GM19438 (cell line): ENCODE data around the gene SLC15A5.

Experiments
- ATAC-seq: cut with Tn5 transposase; IDR thresholded peaks from one replicate; pipeline ENCODE4 v1.9.1; 2021; ENCODE audit warnings: low read depth; ENCODE audit not compliant: unreplicated experiment

Gene SLC15A5

GRCh38 chr12:16261944-16262475 lies 15.5 kb downstream of the SLC15A5 start:
- ATAC-seq, result no peak

GRCh38 chr12:16260206-16260605 lies 17.3 kb downstream of the SLC15A5 start:
- ATAC-seq, result no peak

- ATAC-seq, result no peak
Observed at GRCh38 chr12:16258963-16259362, 18.5 kb downstream of the SLC15A5 start.

GRCh38 chr12:16246264-16246663 lies 31.2 kb downstream of the SLC15A5 start:
- no peak for ATAC-seq

GRCh38 chr12:16245209-16245608 lies 32.3 kb downstream of the SLC15A5 start:
- ATAC-seq, result no peak

- no peak for ATAC-seq
Observed at GRCh38 chr12:16243487-16244412, 33.7 kb downstream of the SLC15A5 start.

GRCh38 chr12:16241346-16241745 lies 36.1 kb downstream of the SLC15A5 start:
- no peak for ATAC-seq

- ATAC-seq, result no peak
Observed at GRCh38 chr12:16238661-16239060, 38.8 kb downstream of the SLC15A5 start.

GRCh38 chr12:16229676-16230075 lies 47.8 kb downstream of the SLC15A5 start:
- no peak for ATAC-seq

- no peak for ATAC-seq
Observed at GRCh38 chr12:16228067-16228466, 49.4 kb downstream of the SLC15A5 start.

- no peak for ATAC-seq
Observed at GRCh38 chr12:16225692-16226091, 51.8 kb downstream of the SLC15A5 start.

GRCh38 chr12:16224196-16224595 lies 53.3 kb downstream of the SLC15A5 start:
- ATAC-seq, result no peak

GRCh38 chr12:16221776-16222175 lies 55.7 kb downstream of the SLC15A5 start:
- no peak for ATAC-seq

- no peak for ATAC-seq
Observed at GRCh38 chr12:16220120-16220519, 57.4 kb downstream of the SLC15A5 start.

- ATAC-seq, result no peak
Observed at GRCh38 chr12:16218934-16219751, 58.3 kb downstream of the SLC15A5 start.

- no peak for ATAC-seq
Observed at GRCh38 chr12:16218234-16218633, 59.3 kb downstream of the SLC15A5 start.

- ATAC-seq, result no peak
Observed at GRCh38 chr12:16211731-16212130, 65.8 kb downstream of the SLC15A5 start.

GRCh38 chr12:16198884-16199283 lies 78.6 kb downstream of the SLC15A5 start:
- ATAC-seq, result peak; percentile 88

- ATAC-seq, result no peak
Observed at GRCh38 chr12:16197600-16197999, 79.9 kb downstream of the SLC15A5 start.

- ATAC-seq, result no peak
Observed at GRCh38 chr12:16189849-16190248, 87.6 kb downstream of the SLC15A5 start.

GRCh38 chr12:16187660-16188059 lies 89.8 kb downstream of the SLC15A5 start:
- no peak for ATAC-seq
